HG03064 (cell line): ENCODE measurements around the gene RSPH4A.
"Not testable (repeated sequence)": the region's sequence is repeated elsewhere in the genome, so short reads cannot be mapped to it uniquely, and the experiment has no call there.

ENCODE experiments used
- ATAC-seq: cut with Tn5 transposase; IDR thresholded peaks from one replicate; pipeline ENCODE4 v1.9.1; 2021; ENCODE audit warnings: low read depth; ENCODE audit not compliant: unreplicated experiment

The RSPH4A gene

GRCh38 chr6:116624036-116624805 lies 7.9 kb downstream of the RSPH4A start:
- no peak for ATAC-seq

GRCh38 chr6:116625872-116626271 lies 9.6 kb downstream of the RSPH4A start:
- ATAC-seq = no peak

GRCh38 chr6:116629563-116629981 lies 13.3 kb downstream of the RSPH4A start:
- no peak for ATAC-seq

GRCh38 chr6:116631379-116631990 lies 15.2 kb downstream of the RSPH4A start:
- ATAC-seq = peak; percentile 80

GRCh38 chr6:116633685-116634084 lies 17.4 kb downstream of the RSPH4A start:
- no peak for ATAC-seq

GRCh38 chr6:116648156-116648555 lies 31.9 kb downstream of the RSPH4A start:
- no peak for ATAC-seq

GRCh38 chr6:116649129-116649528 lies 32.9 kb downstream of the RSPH4A start:
- ATAC-seq = no peak

GRCh38 chr6:116651916-116652315 lies 35.6 kb downstream of the RSPH4A start:
- ATAC-seq = no peak

GRCh38 chr6:116661594-116661993 lies 45.3 kb downstream of the RSPH4A start:
- ATAC-seq = no peak

GRCh38 chr6:116662202-116662601 lies 45.9 kb downstream of the RSPH4A start:
- no peak for ATAC-seq

- ATAC-seq = no peak
Observed at GRCh38 chr6:116663308-116663707, 47.0 kb downstream of the RSPH4A start.

- ATAC-seq = not testable (repeated sequence)
Observed at GRCh38 chr6:116664169-116664568, 47.9 kb downstream of the RSPH4A start.

GRCh38 chr6:116665464-116665863 lies 49.2 kb downstream of the RSPH4A start:
- no peak for ATAC-seq

- ATAC-seq = peak; percentile 35
Observed at GRCh38 chr6:116666869-116667268, 50.6 kb downstream of the RSPH4A start.

- ATAC-seq = peak; percentile 39
Observed at GRCh38 chr6:116667623-116668022, 51.3 kb downstream of the RSPH4A start.

- ATAC-seq = no peak
Observed at GRCh38 chr6:116672306-116672705, 56.0 kb downstream of the RSPH4A start.

- no peak for ATAC-seq
Observed at GRCh38 chr6:116676021-116676420, 59.7 kb downstream of the RSPH4A start.

- ATAC-seq = peak; percentile 92
Observed at GRCh38 chr6:116680880-116681672, 64.8 kb downstream of the RSPH4A start, which contains the start of gene KPNA5. TSS of gene KPNA5 (plus strand) at chr6:116681211. CDS start at chr6:116681335, 124 bp downstream.

GRCh38 chr6:116682334-116682712 lies 66.0 kb downstream of the RSPH4A start:
- peak; percentile 41 for ATAC-seq
